ENCODE data around the gene SMARCA2. TPM values are rescaled to one million over a fixed set of nuclear protein-coding genes. Genes with fewer than 3 reads are reported as not detected.

The SMARCA2 gene
- total RNA-seq = 100 to 1,000 TPM; 168 to 188 TPM

GRCh38 chr9:2014696-2015580 is at the start of gene SMARCA2:
Gene SMARCA2 (plus strand): TSS chr9:2015347. CDS start chr9:2029023, 13,676 bp downstream.
- Mint-ChIP-seq H3K9me3 (ENCODE audit: low read depth) (no peaks in the 10 kb centered on the region), H3K27ac (peak within 1 kb of the TSS; percentile 99), H3K4me3 (peak within 1 kb of the TSS; percentile 97), H3K4me1 (peaks cover 37% of the 10 kb centered on the region), H3K36me3 (peaks cover 7% of the 10 kb centered on the region), H3K27me3 (peaks cover 17% of the 10 kb centered on the region)
- CTCF ChIA-PET = interaction anchor here (1.5 to 3.5 kb wide), 3 partner anchors 40 to 829 kb away, joined by 3 to 13 read pairs (median 4); partner anchors contain the start of gene PUM3
- DNase-seq = peak; percentile 98
- peak; percentile 87 for ATAC-seq

GRCh38 chr9:1966725-1967366 is 48.3 kb upstream of the SMARCA2 start:
- Mint-ChIP-seq H3K36me3 (peaks cover 2% of the 10 kb centered on the region), H3K4me1 (no peaks in the 10 kb centered on the region), H3K27ac (no peak overlapping the region), H3K4me3 (no peak overlapping the region), H3K9me3 (ENCODE audit: low read depth) (peaks cover 2% of the 10 kb centered on the region), H3K27me3 (peaks cover 18% of the 10 kb centered on the region)
- DNase-seq (no peak), ATAC-seq (no peak)
- CTCF ChIA-PET = no interaction called here

GRCh38 chr9:1969160-1969559 is 46.0 kb upstream of the SMARCA2 start:
- Mint-ChIP-seq H3K4me3 (no peak overlapping the region), H3K4me1 (no peaks in the 10 kb centered on the region), H3K9me3 (ENCODE audit: low read depth) (peaks cover 2% of the 10 kb centered on the region), H3K27ac (no peak overlapping the region), H3K27me3 (peaks cover 16% of the 10 kb centered on the region), H3K36me3 (peaks cover 3% of the 10 kb centered on the region)
- ATAC-seq (no peak), DNase-seq (no peak)
- CTCF ChIA-PET = no interaction called here

GRCh38 chr9:1969898-1970297 is 45.2 kb upstream of the SMARCA2 start:
- H3K4me1 Mint-ChIP-seq = no peaks in the 10 kb centered on the region
- H3K27ac Mint-ChIP-seq = no peak overlapping the region
- ATAC-seq = no peak
- no peak overlapping the region for H3K4me3 Mint-ChIP-seq
- peaks cover 2% of the 10 kb centered on the region for H3K9me3 Mint-ChIP-seq (ENCODE audit: low read depth)
- H3K36me3 Mint-ChIP-seq = peaks cover 3% of the 10 kb centered on the region
- DNase-seq = no peak
- peaks cover 15% of the 10 kb centered on the region for H3K27me3 Mint-ChIP-seq
- CTCF ChIA-PET = no interaction called here

- peaks cover 2% of the 10 kb centered on the region for H3K27me3 Mint-ChIP-seq
- no peak for DNase-seq
- CTCF ChIA-PET = no interaction called here
- no peak overlapping the region for H3K27ac Mint-ChIP-seq
- peaks cover 2% of the 10 kb centered on the region for H3K9me3 Mint-ChIP-seq (ENCODE audit: low read depth)
- peaks cover 3% of the 10 kb centered on the region for H3K36me3 Mint-ChIP-seq
- H3K4me3 Mint-ChIP-seq = no peak overlapping the region
- no peak for ATAC-seq
- no peaks in the 10 kb centered on the region for H3K4me1 Mint-ChIP-seq
These were observed 42.5 kb upstream of the SMARCA2 start for GRCh38 chr9:1972672-1973071.

- Mint-ChIP-seq H3K27ac (no peak overlapping the region), H3K27me3 (no peaks in the 10 kb centered on the region)
These were observed 38.1 kb upstream of the SMARCA2 start for GRCh38 chr9:1977026-1977425.

GRCh38 chr9:1978941-1979340 is 36.2 kb upstream of the SMARCA2 start:
- peaks cover 3% of the 10 kb centered on the region for H3K4me1 Mint-ChIP-seq
- H3K4me3 Mint-ChIP-seq = no peak overlapping the region
- no peak for DNase-seq
- no peak for ATAC-seq
- H3K9me3 Mint-ChIP-seq (ENCODE audit: low read depth) = no peaks in the 10 kb centered on the region
- no peaks in the 10 kb centered on the region for H3K36me3 Mint-ChIP-seq
- no peak overlapping the region for H3K27ac Mint-ChIP-seq
- no peaks in the 10 kb centered on the region for H3K27me3 Mint-ChIP-seq
- CTCF ChIA-PET = no interaction called here

More at GRCh38 chr9:1977026-1977425, 38.1 kb upstream of the SMARCA2 start:
- DNase-seq = no peak
- Mint-ChIP-seq H3K4me1 (peaks cover 1% of the 10 kb centered on the region), H3K9me3 (ENCODE audit: low read depth) (no peaks in the 10 kb centered on the region), H3K36me3 (peaks cover 1% of the 10 kb centered on the region), H3K4me3 (no peak overlapping the region)
- CTCF ChIA-PET = no interaction called here
- no peak for ATAC-seq

GRCh38 chr9:1979741-1980367 is 35.3 kb upstream of the SMARCA2 start:
- no peaks in the 10 kb centered on the region for H3K27me3 Mint-ChIP-seq
- H3K36me3 Mint-ChIP-seq = no peaks in the 10 kb centered on the region
- no peaks in the 10 kb centered on the region for H3K9me3 Mint-ChIP-seq (ENCODE audit: low read depth)
- no peak overlapping the region for H3K27ac Mint-ChIP-seq
- CTCF ChIA-PET = no interaction called here
- no peak overlapping the region for H3K4me3 Mint-ChIP-seq
- H3K4me1 Mint-ChIP-seq = peaks cover 3% of the 10 kb centered on the region
- ATAC-seq (no peak), DNase-seq (no peak)

- no peak for DNase-seq
- Mint-ChIP-seq H3K4me3 (no peak overlapping the region), H3K27ac (no peak overlapping the region), H3K4me1 (peaks cover 3% of the 10 kb centered on the region), H3K36me3 (no peaks in the 10 kb centered on the region), H3K27me3 (no peaks in the 10 kb centered on the region), H3K9me3 (ENCODE audit: low read depth) (no peaks in the 10 kb centered on the region)
- ATAC-seq = no peak
- CTCF ChIA-PET = no interaction called here
These were observed 34.8 kb upstream of the SMARCA2 start for GRCh38 chr9:1980387-1980786.

- no peaks in the 10 kb centered on the region for H3K9me3 Mint-ChIP-seq (ENCODE audit: low read depth)
- ATAC-seq = no peak
- CTCF ChIA-PET = no interaction called here
These were observed 33.1 kb upstream of the SMARCA2 start for GRCh38 chr9:1982074-1982473.

GRCh38 chr9:1986341-1986740 is 28.8 kb upstream of the SMARCA2 start:
- no peak for ATAC-seq
- Mint-ChIP-seq H3K36me3 (no peaks in the 10 kb centered on the region), H3K9me3 (ENCODE audit: low read depth) (no peaks in the 10 kb centered on the region), H3K4me3 (no peak overlapping the region), H3K4me1 (peaks cover 3% of the 10 kb centered on the region), H3K27me3 (peaks cover 7% of the 10 kb centered on the region), H3K27ac (no peak overlapping the region)
- CTCF ChIA-PET = no interaction called here
- no peak for DNase-seq

More at GRCh38 chr9:1982074-1982473, 33.1 kb upstream of the SMARCA2 start:
- no peak overlapping the region for H3K4me3 Mint-ChIP-seq
- no peaks in the 10 kb centered on the region for H3K36me3 Mint-ChIP-seq
- peaks cover 3% of the 10 kb centered on the region for H3K4me1 Mint-ChIP-seq
- peaks cover 2% of the 10 kb centered on the region for H3K27me3 Mint-ChIP-seq
- no peak for DNase-seq
- H3K27ac Mint-ChIP-seq = no peak overlapping the region

GRCh38 chr9:1989500-1989899 is 25.6 kb upstream of the SMARCA2 start:
- ATAC-seq (no peak), DNase-seq (no peak)
- Mint-ChIP-seq H3K4me1 (no peaks in the 10 kb centered on the region), H3K27ac (no peak overlapping the region), H3K4me3 (no peak overlapping the region), H3K36me3 (no peaks in the 10 kb centered on the region), H3K27me3 (peaks cover 7% of the 10 kb centered on the region), H3K9me3 (ENCODE audit: low read depth) (no peaks in the 10 kb centered on the region)
- CTCF ChIA-PET = no interaction called here

- no peak for ATAC-seq
These were observed 21.0 kb upstream of the SMARCA2 start for GRCh38 chr9:1994180-1994579.

More at GRCh38 chr9:1994180-1994579, 21.0 kb upstream of the SMARCA2 start:
- Mint-ChIP-seq H3K27ac (no peak overlapping the region), H3K36me3 (no peaks in the 10 kb centered on the region), H3K4me3 (no peak overlapping the region), H3K27me3 (peaks cover 7% of the 10 kb centered on the region), H3K4me1 (no peaks in the 10 kb centered on the region), H3K9me3 (ENCODE audit: low read depth) (no peaks in the 10 kb centered on the region)
- CTCF ChIA-PET = no interaction called here
- no peak for DNase-seq
